Natural killer cell (primary cell): ENCODE measurements around the gene NSL1. TPM values are rescaled to one million over a fixed set of nuclear protein-coding genes. Genes with fewer than 3 reads are reported as not detected.

Experiments used
- ATAC-seq, 3 donors: fragments of 150-1000 bp in 2 of 3; fragments of 200-7000 bp in 1 of 3; cut with Tn5 transposase; 1 replicate in 1 of 3; 2 replicates in 2 of 3; pipeline ENCODE4 v1.10.0; 2021; ENCODE audit warnings: mild to moderate bottlenecking in 2 of 3, moderate library complexity in 2 of 3
- DNase-seq, 2 donors: peaks; one replicate each; pipeline versions ENCODE4 v3.0.0 to v3.0.0-alpha.2; 2013 to 2021; ENCODE audit warnings: mixed read lengths in 1 of 2
- H3K27ac ChIP-seq: one replicate; pipeline ENCODE4 v1.5.1; 2013; ENCODE audit warnings: mild to moderate bottlenecking, low read length
- H3K27me3 ChIP-seq: one replicate; pipeline ENCODE4 v1.6.1; 2013; ENCODE audit warnings: low read length; ENCODE audit not compliant: control insufficient read depth, insufficient read depth
- H3K36me3 ChIP-seq: one replicate; pipeline ENCODE4 v1.6.1; 2013; ENCODE audit warnings: low read length; ENCODE audit not compliant: control insufficient read depth, insufficient read depth
- H3K4me1 ChIP-seq: one replicate; pipeline ENCODE4 v1.6.1; 2013; ENCODE audit warnings: low read length; ENCODE audit not compliant: control insufficient read depth, insufficient read depth
- H3K4me3 ChIP-seq: one replicate; pipeline ENCODE4 v1.5.1; 2013; ENCODE audit warnings: low read length
- H3K9me3 ChIP-seq: one replicate; pipeline ENCODE4 v1.6.1; 2013; ENCODE audit warnings: low read length; ENCODE audit not compliant: control insufficient read depth, insufficient read depth
- H3K27ac Mint-ChIP-seq, 2 donors: one replicate each; pipeline ENCODE4 v1.8.0; 2022; ENCODE audit warnings: mild to moderate bottlenecking in 2 of 2, mixed read lengths in 2 of 2, moderate library complexity in 1 of 2
- H3K27me3 Mint-ChIP-seq, 2 donors: one replicate each; pipeline ENCODE4 v1.8.0; 2022; ENCODE audit warnings: low read depth in 2 of 2, mixed read lengths in 2 of 2
- H3K36me3 Mint-ChIP-seq: one replicate; pipeline ENCODE4 v1.8.0; 2022; ENCODE audit warnings: mixed read lengths
- H3K4me1 Mint-ChIP-seq, 2 donors: one replicate each; pipeline ENCODE4 v1.8.0; 2022; ENCODE audit warnings: mixed read lengths in 2 of 2
- H3K4me3 Mint-ChIP-seq: one replicate; pipeline ENCODE4 v1.8.0; 2022; ENCODE audit warnings: mild to moderate bottlenecking, moderate library complexity, mixed read lengths
- H3K9me3 Mint-ChIP-seq, 2 donors: one replicate each; pipeline ENCODE4 v1.8.0; 2022; ENCODE audit warnings: mixed read lengths in 2 of 2
- WGBS: methylation state at CpG from one replicate; pipeline ENCODE4 v1.1.7; 2013; ENCODE audit warnings: missing lambda C conversion rate; ENCODE audit not compliant: insufficient coverage; 5-methylcytosine and 5-hydroxymethylcytosine counted together
- intact Hi-C: fragments of 100-400 bp; cut with micrococcal nuclease; formaldehyde crosslinking; loops from one replicate; pipeline ENCODE4 v1.14.2; 2022
- total RNA-seq, 4 donors: library from RNA; stranded (reverse); fragments of 120-200 nt in 1 of 4; gene quantifications; one replicate each; pipeline versions ENCODE4 v1.2.3 to v1.2.4, GENCODE V29; 2013 to 2022
- TF ChIP-seq, protein P1 (sequence below): fragments of 200-600 bp; IDR thresholded peaks from one replicate; pipeline ENCODE4 v1.8.0; 2022; ENCODE audit warnings: antibody characterized with exemption

NSL1 gene
- total RNA-seq, 3 donors from 2014 or later (not counting 1 experiment from before 2014, with no cell fraction given), result 17.0 to 23.8 (median 23.4) TPM

DNA sequence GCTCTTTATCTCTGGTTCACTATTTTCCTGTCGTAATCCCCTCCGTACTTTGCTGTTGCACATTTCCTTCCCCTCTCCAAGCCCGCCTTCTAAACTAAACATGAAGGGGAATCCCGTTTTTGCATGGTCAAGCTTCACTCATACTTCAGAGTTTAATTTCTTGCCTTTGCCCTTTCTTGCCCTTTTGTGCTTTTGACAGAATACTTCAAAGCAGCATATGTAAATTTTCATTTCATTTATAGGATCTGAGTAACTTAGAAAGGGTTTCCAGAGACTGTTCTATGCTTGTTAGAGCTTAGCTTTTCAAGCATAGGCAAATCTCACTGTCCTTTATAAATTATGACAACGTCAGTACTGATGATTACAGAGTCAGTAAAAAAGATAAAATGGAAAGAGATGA, 28.1 kb upstream of the NSL1 start:
- WGBS, result 25% methylated on average over 4 of the region's 5 CpGs
- no peaks in the 10 kb centered on the region for H3K4me1 ChIP-seq
- H3K36me3 Mint-ChIP-seq, result no peaks in the 10 kb centered on the region
- no peak for DNase-seq
- no peaks in the 10 kb centered on the region for H3K27me3 ChIP-seq
- intact Hi-C loops, result no loop called here
- no peaks in the 10 kb centered on the region for H3K9me3 Mint-ChIP-seq
- H3K4me1 Mint-ChIP-seq, result peaks cover 0 to 6% of the 10 kb centered on the region in 2 donors
- no peak overlapping the region for H3K27ac Mint-ChIP-seq
- peaks cover 0 to 4% of the 10 kb centered on the region in 2 donors for H3K27me3 Mint-ChIP-seq
- no peaks in the 10 kb centered on the region for H3K9me3 ChIP-seq
- H3K4me3 ChIP-seq, result no peak overlapping the region
- no peaks in the 10 kb centered on the region for H3K36me3 ChIP-seq
- no peak for ATAC-seq
- TF ChIP-seq, protein P1, sequence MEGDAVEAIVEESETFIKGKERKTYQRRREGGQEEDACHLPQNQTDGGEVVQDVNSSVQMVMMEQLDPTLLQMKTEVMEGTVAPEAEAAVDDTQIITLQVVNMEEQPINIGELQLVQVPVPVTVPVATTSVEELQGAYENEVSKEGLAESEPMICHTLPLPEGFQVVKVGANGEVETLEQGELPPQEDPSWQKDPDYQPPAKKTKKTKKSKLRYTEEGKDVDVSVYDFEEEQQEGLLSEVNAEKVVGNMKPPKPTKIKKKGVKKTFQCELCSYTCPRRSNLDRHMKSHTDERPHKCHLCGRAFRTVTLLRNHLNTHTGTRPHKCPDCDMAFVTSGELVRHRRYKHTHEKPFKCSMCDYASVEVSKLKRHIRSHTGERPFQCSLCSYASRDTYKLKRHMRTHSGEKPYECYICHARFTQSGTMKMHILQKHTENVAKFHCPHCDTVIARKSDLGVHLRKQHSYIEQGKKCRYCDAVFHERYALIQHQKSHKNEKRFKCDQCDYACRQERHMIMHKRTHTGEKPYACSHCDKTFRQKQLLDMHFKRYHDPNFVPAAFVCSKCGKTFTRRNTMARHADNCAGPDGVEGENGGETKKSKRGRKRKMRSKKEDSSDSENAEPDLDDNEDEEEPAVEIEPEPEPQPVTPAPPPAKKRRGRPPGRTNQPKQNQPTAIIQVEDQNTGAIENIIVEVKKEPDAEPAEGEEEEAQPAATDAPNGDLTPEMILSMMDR, result no peak
- no peak overlapping the region for H3K27ac ChIP-seq
- H3K4me3 Mint-ChIP-seq, result no peak overlapping the region

DNA sequence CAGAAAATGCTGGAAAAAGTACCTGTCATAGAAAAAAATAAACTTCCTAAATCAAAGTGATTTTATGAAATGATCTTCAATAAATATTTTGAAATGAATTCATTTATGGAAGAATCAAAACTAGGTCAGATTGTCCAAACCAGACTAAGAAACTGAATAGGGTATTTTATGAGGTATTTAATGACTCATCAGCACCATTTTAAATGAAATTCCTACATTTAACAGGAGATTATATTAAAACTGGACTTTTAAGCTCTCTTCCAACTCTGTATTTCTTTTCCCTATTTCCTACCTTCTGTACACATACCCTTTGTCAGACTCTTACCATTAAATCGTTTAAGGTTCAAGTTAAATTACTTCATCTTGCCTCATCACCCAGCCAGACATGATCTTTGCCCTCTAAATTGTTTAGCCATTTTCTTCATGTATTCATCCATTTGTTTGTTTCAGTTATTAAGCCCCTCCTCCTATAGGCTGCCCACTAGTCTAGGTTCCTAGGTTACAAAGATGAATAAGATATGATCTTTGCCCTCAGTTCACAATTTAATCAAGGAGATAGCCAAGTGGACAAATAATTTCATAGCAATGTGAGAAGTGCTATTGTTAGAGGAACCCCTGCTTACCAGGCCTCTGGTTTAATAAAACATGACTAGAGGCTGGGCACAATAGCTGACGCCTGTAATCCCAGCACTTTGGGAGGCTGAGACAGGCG, 25.1 kb upstream of the NSL1 start:
- H3K36me3 ChIP-seq, result peaks cover 7% of the 10 kb centered on the region
- Mint-ChIP-seq H3K9me3 (no peaks in the 10 kb centered on the region), H3K4me1 (peaks cover 0 to 6% of the 10 kb centered on the region in 2 donors), H3K27ac (no peak overlapping the region), H3K27me3 (peaks cover 0 to 4% of the 10 kb centered on the region in 2 donors), H3K4me3 (no peak overlapping the region), H3K36me3 (no peaks in the 10 kb centered on the region)
- DNase-seq, result no peak
- no peak for ATAC-seq
- H3K4me3 ChIP-seq, result no peak overlapping the region
- no peak overlapping the region for H3K27ac ChIP-seq
- no peaks in the 10 kb centered on the region for H3K4me1 ChIP-seq
- no peaks in the 10 kb centered on the region for H3K9me3 ChIP-seq
- H3K27me3 ChIP-seq, result no peaks in the 10 kb centered on the region
- WGBS, result 98% methylated on average over 3 of the region's 3 CpGs
- intact Hi-C loops, result no loop called here
- TF ChIP-seq, protein P1, result no peak

DNA sequence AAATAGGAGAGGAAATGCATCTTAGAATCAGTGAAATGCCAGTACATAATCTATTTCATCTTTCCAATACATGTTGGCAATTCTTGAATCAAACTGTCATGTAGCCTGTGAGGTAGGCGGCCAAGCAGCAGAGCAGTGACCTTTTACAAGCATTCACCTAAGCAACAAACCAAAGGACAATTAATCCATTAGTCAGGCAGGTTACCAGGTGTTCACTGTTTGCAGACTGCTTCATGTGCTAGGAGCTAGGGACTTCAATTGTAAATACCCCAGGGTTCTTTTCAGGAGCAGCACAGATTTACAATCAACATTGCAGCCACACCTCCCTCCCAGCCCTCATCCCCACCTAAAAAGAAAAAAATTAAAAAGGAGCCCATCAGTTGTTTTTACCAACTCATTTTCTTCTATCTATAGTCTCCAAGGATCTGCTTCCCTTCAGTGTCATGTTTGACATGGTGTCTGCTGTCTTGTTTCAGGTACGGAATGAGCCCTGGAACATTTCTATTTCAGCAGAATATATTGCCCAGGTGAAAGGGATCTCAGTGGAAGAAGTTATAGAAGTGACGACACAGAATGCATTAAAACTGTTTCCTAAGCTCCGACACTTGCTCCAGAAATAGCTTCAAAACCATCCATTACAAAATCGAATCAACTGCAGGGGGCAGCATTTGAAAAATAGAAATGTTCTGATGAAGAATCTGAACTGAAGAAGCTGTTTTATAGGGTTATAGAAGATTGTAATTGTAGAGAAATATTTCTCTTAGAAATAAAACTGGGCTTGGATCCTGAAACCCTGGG, 23.2 kb upstream of the NSL1 start:
- TF ChIP-seq, protein P1, result no peak
- Mint-ChIP-seq H3K36me3 (no peaks in the 10 kb centered on the region), H3K27ac (no peak overlapping the region), H3K9me3 (no peaks in the 10 kb centered on the region), H3K27me3 (peaks cover 0 to 3% of the 10 kb centered on the region in 2 donors), H3K4me1 (peaks cover 0 to 4% of the 10 kb centered on the region in 2 donors), H3K4me3 (no peak overlapping the region)
- ATAC-seq (no peak), DNase-seq (peak in 1 of 2 donors; percentile 38)
- no peaks in the 10 kb centered on the region for H3K4me1 ChIP-seq
- no peak overlapping the region for H3K27ac ChIP-seq
- intact Hi-C loops, result loop anchor here (2.0 kb wide), 1 partner anchor 180 kb away; no protein-coding TSS in a partner anchor
- no peaks in the 10 kb centered on the region for H3K27me3 ChIP-seq
- WGBS, result 93% methylated on average over 2 of the region's 5 CpGs
- H3K36me3 ChIP-seq, result peaks cover 7% of the 10 kb centered on the region
- H3K9me3 ChIP-seq, result no peaks in the 10 kb centered on the region
- H3K4me3 ChIP-seq, result no peak overlapping the region
